H1 (cell line): ENCODE results near the gene UGT1A1. TPM values are rescaled to one million over a fixed set of nuclear protein-coding genes. Genes with fewer than 3 reads are reported as not detected.
"Not testable (repeated sequence)": the region's sequence is repeated elsewhere in the genome, so short reads cannot be mapped to it uniquely, and the experiment has no call there.

Source experiments
- CTCF ChIA-PET: fragments of 300-600 bp; sonication (Branson Sonifier 250); formaldehyde crosslinking; loops from one replicate; lab custom pipeline; 2021; ENCODE audit not compliant: partially characterized antibody; lab: Charles Lee
- POLR2A ChIA-PET: fragments of 300-600 bp; sonication (Branson Sonifier 250); formaldehyde crosslinking; loops from one replicate; lab custom pipeline; 2021; ENCODE audit warnings: inconsistent platforms; ENCODE audit not compliant: partially characterized antibody; lab: Charles Lee
- DNase-seq, 2 experiments: peaks; one replicate each; pipeline versions ENCODE4 v3.0.0 to v3.0.0-alpha.2; 2010 to 2022; ENCODE audit warnings: low spot score in 2 of 2, low read depth in 1 of 2, mixed read lengths in 1 of 2
- FAIRE-seq: peaks from 2 replicates; lab custom pipeline; 2011; peaks lifted over from hg19 to GRCh38; lab: Jason Lieb, UNC
- H2AFZ ChIP-seq: 2 replicates; pipeline ENCODE4 v1.8.1; 2012; ENCODE audit warnings: low read length, inconsistent platforms
- H2AK5ac ChIP-seq: 2 replicates; pipeline ENCODE4 v1.6.1; 2013; ENCODE audit warnings: low read depth, low read length
- H2BK120ac ChIP-seq: replicated peaks from 2 replicates; pipeline ENCODE3; 2013; ENCODE audit warnings: low read depth, low read length, inconsistent platforms
- H2BK12ac ChIP-seq: 2 replicates; pipeline ENCODE4 v1.6.1; 2013; ENCODE audit warnings: low read depth, low read length
- H2BK15ac ChIP-seq: 2 replicates; pipeline ENCODE4 v1.6.1; 2013; ENCODE audit warnings: low read length
- H2BK20ac ChIP-seq: 2 replicates; pipeline ENCODE4 v1.6.1; 2013; ENCODE audit warnings: low read length
- H2BK5ac ChIP-seq: 2 replicates; pipeline ENCODE4 v1.6.1; 2013; ENCODE audit warnings: low read depth, low read length
- H3K14ac ChIP-seq: 2 replicates; pipeline ENCODE4 v1.6.1; 2013; ENCODE audit warnings: inconsistent platforms; ENCODE audit not compliant: insufficient read length
- H3K18ac ChIP-seq: 2 replicates; pipeline ENCODE4 v1.6.1; 2013; ENCODE audit warnings: low read length; ENCODE audit errors: extremely low read depth
- H3K23ac ChIP-seq: 2 replicates; pipeline ENCODE4 v1.6.1; 2013; ENCODE audit warnings: inconsistent platforms; ENCODE audit not compliant: insufficient read length
- H3K23me2 ChIP-seq: 2 replicates; pipeline ENCODE4 v1.6.1; 2013; ENCODE audit warnings: low read depth, low read length
- H3K27ac ChIP-seq: 2 replicates; pipeline ENCODE4 v1.6.1; 2011; ENCODE audit warnings: low read depth, low read length, inconsistent platforms
- H3K27me3 ChIP-seq, 4 experiments: replicated peaks in 1 of 4; 1 replicate in 1 of 4; 2 replicates in 3 of 4; pipeline versions ENCODE4 v1.6.1 to v1.8.1; 2011 to 2013; ENCODE audit warnings: low read length in 3 of 4, mild to moderate bottlenecking in 3 of 4, inconsistent platforms in 2 of 4, mixed read lengths in 2 of 4, moderate library complexity in 1 of 4; ENCODE audit not compliant: control insufficient read depth in 3 of 4, insufficient read depth in 3 of 4; ENCODE audit errors: extremely low read depth in 1 of 4
- H3K36me3 ChIP-seq, 4 experiments: 2 replicates each; pipeline versions ENCODE4 v1.6.1 to v1.8.1; 2011 to 2013; ENCODE audit warnings: mild to moderate bottlenecking in 4 of 4, low read length in 3 of 4, moderate library complexity in 2 of 4, control low read depth in 1 of 4, inconsistent platforms in 1 of 4; ENCODE audit not compliant: insufficient read depth in 4 of 4, control insufficient read depth in 2 of 4
- H3K4ac ChIP-seq: replicated peaks from 2 replicates; pipeline ENCODE3; 2013; ENCODE audit warnings: low read length, low read depth, mixed read lengths, inconsistent platforms; ENCODE audit not compliant: insufficient read length
- H3K4me1 ChIP-seq, 4 experiments: replicated peaks in 1 of 4; 1 replicate in 1 of 4; 2 replicates in 3 of 4; pipeline versions ENCODE4 v1.6.1 to v1.8.1; 2011 to 2013; ENCODE audit warnings: low read length in 3 of 4, inconsistent platforms in 2 of 4, mixed read lengths in 1 of 4; ENCODE audit not compliant: insufficient read depth in 4 of 4, control insufficient read depth in 3 of 4
- H3K4me2 ChIP-seq, 2 experiments: 2 replicates each; pipeline versions ENCODE4 v1.6.1 to v1.8.1; 2011 to 2013; ENCODE audit warnings: low read depth in 2 of 2, low read length in 2 of 2, control low read depth in 1 of 2, inconsistent platforms in 1 of 2, mild to moderate bottlenecking in 1 of 2; ENCODE audit not compliant: insufficient read depth in 1 of 2
- H3K4me3 ChIP-seq, 4 experiments: fragments of 200-600, 300-600 bp in 1 of 4; sonication (generic), shearing (Covaris generic), sonication (Bioruptor Twin) in 1 of 4; 2 replicates each; pipeline versions ENCODE4 v1.5.1 to v1.8.1; 2011 to 2016; ENCODE audit warnings: low read length in 4 of 4, low read depth in 3 of 4, control low read depth in 2 of 4, inconsistent platforms in 2 of 4, mild to moderate bottlenecking in 2 of 4, mixed read lengths in 1 of 4, moderate library complexity in 1 of 4; ENCODE audit not compliant: insufficient read depth in 2 of 4; ENCODE audit errors: extremely low read depth in 1 of 4
- H3K56ac ChIP-seq: replicated peaks from 2 replicates; pipeline ENCODE3; 2013; ENCODE audit warnings: low read depth, mild to moderate bottlenecking, mixed read lengths, low read length, inconsistent platforms; ENCODE audit not compliant: insufficient read length
- H3K79me1 ChIP-seq: 2 replicates; pipeline ENCODE4 v1.6.1; 2013; ENCODE audit warnings: low read depth, low read length, control low read depth
- H3K79me2 ChIP-seq, 2 experiments: 2 replicates each; pipeline versions ENCODE4 v1.6.1 to v1.8.1; 2012 to 2013; ENCODE audit warnings: low read length in 2 of 2, mild to moderate bottlenecking in 2 of 2, inconsistent platforms in 1 of 2; ENCODE audit not compliant: insufficient read depth in 2 of 2, control insufficient read depth in 1 of 2
- H3K9ac ChIP-seq, 4 experiments: replicated peaks in 1 of 4; 1 replicate in 1 of 4; 2 replicates in 3 of 4; pipeline versions ENCODE4 v1.6.1 to v1.8.1; 2011 to 2013; ENCODE audit warnings: low read depth in 3 of 4, low read length in 3 of 4, control low read depth in 2 of 4, mild to moderate bottlenecking in 2 of 4, moderate library complexity in 2 of 4, inconsistent platforms in 1 of 4; ENCODE audit errors: extremely low read depth in 1 of 4
- H3K9me3 ChIP-seq, 2 experiments: 2 replicates each; pipeline versions ENCODE4 v1.6.1 to v1.8.1; 2012 to 2013; ENCODE audit warnings: mild to moderate bottlenecking in 2 of 2, moderate library complexity in 2 of 2, control low read depth in 1 of 2, inconsistent platforms in 1 of 2, low read depth in 1 of 2, low read length in 1 of 2, mixed read lengths in 1 of 2; ENCODE audit not compliant: insufficient read depth in 2 of 2
- H4K20me1 ChIP-seq, 2 experiments: replicated peaks in 1 of 2; 2 replicates each; pipeline versions ENCODE3 to v1.8.1; 2011 to 2013; ENCODE audit warnings: inconsistent platforms in 2 of 2, low read length in 2 of 2, mild to moderate bottlenecking in 1 of 2; ENCODE audit not compliant: insufficient read depth in 2 of 2, control insufficient read depth in 1 of 2
- H4K5ac ChIP-seq: 2 replicates; pipeline ENCODE4 v1.6.1; 2013; ENCODE audit warnings: low read length, low read depth, mixed read lengths, inconsistent platforms; ENCODE audit not compliant: insufficient read length
- H4K8ac ChIP-seq: 2 replicates; pipeline ENCODE4 v1.8.0; 2013; ENCODE audit warnings: mild to moderate bottlenecking, moderate library complexity, low read length, inconsistent platforms; ENCODE audit not compliant: insufficient read depth; ENCODE audit errors: extremely low read depth
- H4K91ac ChIP-seq: replicated peaks from 2 replicates; pipeline ENCODE3; 2013; ENCODE audit warnings: low read length, mixed read lengths, inconsistent platforms; ENCODE audit not compliant: insufficient read length
- SUZ12 ChIP-seq: fragments of 200-600 bp; sonication (generic); IDR thresholded peaks from 2 replicates; pipeline ENCODE4 v1.6.1; 2012; ENCODE audit warnings: mild to moderate bottlenecking, inconsistent platforms, low read length, moderate library complexity, mixed read lengths
- WGBS, 2 experiments: shearing (Covaris generic) in 1 of 2; methylation state at CpG; one replicate each; pipeline versions ENCODE4 v1.1.6 to v1.1.7; 2013 to 2015; ENCODE audit warnings: low lambda C conversion rate in 2 of 2, mixed read lengths in 2 of 2, inconsistent platforms in 1 of 2, low coverage in 1 of 2, missing lambda C conversion rate in 1 of 2; ENCODE audit not compliant: insufficient replicate concordance in 2 of 2, insufficient coverage in 1 of 2, insufficient read length in 1 of 2; ENCODE audit errors: extremely low coverage in 1 of 2, missing lambda C conversion rate in 1 of 2; 5-methylcytosine and 5-hydroxymethylcytosine counted together
- polyA plus RNA-seq, 7 experiments: library from polyadenylated mRNA; depleted of rRNA in 3 of 7; stranded (reverse) in 5 of 7; unstranded in 2 of 7; fragments of >200 nt in 5 of 7; fragments of 200-250 nt in 2 of 7; gene quantifications; 1 replicate in 5 of 7; 2 replicates in 1 of 7; 4 replicates in 1 of 7; pipeline versions ENCODE4 v1.2.1 to v1.2.3, GENCODE V29; 2011 to 2013; ENCODE audit warnings: missing spikeins in 2 of 7, mixed read lengths in 2 of 7
- total RNA-seq: library from RNA; stranded (reverse); fragmentation: NEBNext Ultra II Directional; extraction: Animal tissue kit (Norgen Biotek cat#: 25700); gene quantifications from 2 replicates; pipeline ENCODE4 v1.2.1, GENCODE V29; 2021

The UGT1A1 gene
- total and polyA plus RNA-seq, 2 of the 8 experiments (the other 6 are each of a cell fraction or from before 2014, with no cell fraction given) = not detected

DNA sequence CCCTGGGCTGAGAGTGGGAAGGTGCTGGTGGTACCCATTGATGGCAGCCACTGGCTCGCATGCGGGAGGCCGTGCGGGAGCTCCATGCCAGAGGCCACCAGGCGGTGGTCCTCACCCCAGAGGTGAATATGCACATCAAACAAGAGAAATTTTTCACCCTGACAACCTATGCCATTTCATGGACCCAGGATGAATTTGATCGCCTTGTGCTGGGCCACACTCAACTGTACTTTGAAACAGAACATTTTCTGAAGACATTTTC is 12.9 kb upstream of the UGT1A1 start (continued):
- TF ChIP-seq SUZ12 = no peak
- TF ChIP-seq, all 59 proteins: peak for 0

DNA sequence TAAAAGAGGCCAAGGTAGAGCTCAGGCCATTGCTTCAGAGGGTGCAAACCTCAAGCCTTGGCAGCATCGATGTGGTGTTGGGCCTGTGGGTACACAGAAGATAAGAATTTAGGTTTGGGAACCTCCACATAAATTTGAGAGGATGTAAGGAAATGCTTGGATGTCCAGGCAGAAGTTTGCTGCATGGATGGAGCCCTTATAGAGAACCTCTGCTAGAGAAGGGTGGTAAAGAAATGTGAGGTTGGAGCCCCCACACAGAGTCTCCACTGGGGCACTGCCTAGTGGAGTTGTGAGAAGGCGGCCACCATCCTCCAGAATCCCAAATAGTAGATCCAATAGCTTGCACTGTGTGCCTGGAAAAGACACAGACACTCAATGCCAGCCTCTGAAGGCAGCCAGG is 9.4 kb upstream of the UGT1A1 start:
- H3K36me3 ChIP-seq, H3K79me2 ChIP-seq, H2BK15ac ChIP-seq, H4K5ac ChIP-seq, H3K27ac ChIP-seq, H4K8ac ChIP-seq, POLR2A ChIA-PET, H3K23me2 ChIP-seq, H3K27me3 ChIP-seq, H2BK12ac ChIP-seq, H3K4ac ChIP-seq, H4K20me1 ChIP-seq, FAIRE-seq, H4K91ac ChIP-seq, H2BK5ac ChIP-seq, H3K9ac ChIP-seq, H3K4me3 ChIP-seq, H3K56ac ChIP-seq, H3K23ac ChIP-seq, H3K18ac ChIP-seq, H3K79me1 ChIP-seq, H3K4me2 ChIP-seq, H2BK120ac ChIP-seq, H3K14ac ChIP-seq, DNase-seq, H2AFZ ChIP-seq, H2BK20ac ChIP-seq, H2AK5ac ChIP-seq, H3K4me1 ChIP-seq: not testable (repeated sequence)
- WGBS, 2 experiments = 91% methylated on average over 2 of the region's 2 CpGs; no CpG with 5 or more reads in 1 of the 2 experiments
- H3K9me3 ChIP-seq = peaks cover 22 to 33% of the 10 kb centered on the region in 2 experiments
- CTCF ChIA-PET = interaction anchor here (1.3 kb wide), 1 partner anchor 10 kb away, joined by 4 read pairs; the partner anchor contains the start of gene UGT1A1
